Measurements from ENCODE around the gene CCDC174.

- no peak for TF ChIP-seq CTCF (IDR thresholded peaks at IDR 0.05; ENCODE audit: low read depth, low read length)
- no peak for TF ChIP-seq MYC (IDR thresholded peaks at IDR 0.05; ENCODE audit: low read depth, low read length)
- TF ChIP-seq POLR2A (IDR thresholded peaks at IDR 0.05; ENCODE audit: extremely low read depth, insufficient read length): no peak
Observed at GRCh38 chr3:14703791-14704190, 52.2 kb downstream of the CCDC174 start.
